Measurements from ENCODE around the gene BSND. TPM values are rescaled to one million over a fixed set of nuclear protein-coding genes. Genes with fewer than 3 reads are reported as not detected.

The BSND gene
- total and polyA plus RNA-seq, 2 experiments from 2014 or later, result not detected

DNA sequence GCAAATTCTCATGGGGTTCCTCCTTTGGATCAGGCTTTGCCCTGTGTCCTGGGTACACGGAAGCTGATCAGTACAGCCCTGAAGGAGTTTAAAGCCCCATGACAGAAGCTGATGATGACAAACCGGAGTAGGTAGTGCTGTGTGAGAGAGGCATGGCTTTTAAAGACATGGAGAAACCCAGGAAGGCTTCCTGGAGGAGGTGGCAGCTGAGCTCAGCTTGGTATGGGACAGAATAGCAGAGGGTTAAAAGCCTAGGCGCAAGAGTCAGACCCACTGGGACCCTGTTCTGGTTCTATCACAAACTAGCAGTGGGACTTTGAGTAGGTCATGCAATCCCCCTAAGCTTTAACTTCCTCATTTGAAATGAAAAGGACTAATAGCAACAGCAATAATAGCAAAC is 12.2 kb upstream of the BSND start:
- Histone ChIP-seq H3K9ac (no peak overlapping the region), H3F3A (ENCODE audit: insufficient read depth) (no peaks in the 10 kb centered on the region), H3K4me1 (ENCODE audit: insufficient read depth) (no peaks in the 10 kb centered on the region), H2AFZ (no peak overlapping the region), H3K27me3 (replicated peaks; ENCODE audit: insufficient read depth) (peaks cover 14% of the 10 kb centered on the region; the same call in 1 of the 2 replicates), H3K36me3 (ENCODE audit: low read depth) (no peaks in the 10 kb centered on the region), H3K9me3 (ENCODE audit: low read depth) (no peaks in the 10 kb centered on the region), H3K4me3 (no peak overlapping the region), H3K4me2 (ENCODE audit: unreplicated experiment) (no peak overlapping the region), H4K20me1 (ENCODE audit: insufficient read depth) (no peaks in the 10 kb centered on the region), H3K79me2 (ENCODE audit: insufficient read depth) (no peaks in the 10 kb centered on the region), H3K9me2 (ENCODE audit: insufficient read depth) (no peaks in the 10 kb centered on the region), H3K27ac (no peak overlapping the region)
- WGBS, 2 experiments (ENCODE audit: low coverage in 1 of 2, low lambda C conversion rate in 2 of 2, missing lambda C conversion rate in 2 of 2), result 60% methylated on average over 3 of the region's 3 CpGs
- in situ Hi-C loops (cut with MboI), result no loop called here
- no peak for DNase-seq
- TF ChIP-seq EZH2 (IDR thresholded peaks at IDR 0.05; ENCODE audit: insufficient read depth, poor library complexity, severe bottlenecking) (no peak), EZH2phosphoT487 (IDR thresholded peaks at IDR 0.05; ENCODE audit: insufficient read depth, low read depth) (no peak)

DNA sequence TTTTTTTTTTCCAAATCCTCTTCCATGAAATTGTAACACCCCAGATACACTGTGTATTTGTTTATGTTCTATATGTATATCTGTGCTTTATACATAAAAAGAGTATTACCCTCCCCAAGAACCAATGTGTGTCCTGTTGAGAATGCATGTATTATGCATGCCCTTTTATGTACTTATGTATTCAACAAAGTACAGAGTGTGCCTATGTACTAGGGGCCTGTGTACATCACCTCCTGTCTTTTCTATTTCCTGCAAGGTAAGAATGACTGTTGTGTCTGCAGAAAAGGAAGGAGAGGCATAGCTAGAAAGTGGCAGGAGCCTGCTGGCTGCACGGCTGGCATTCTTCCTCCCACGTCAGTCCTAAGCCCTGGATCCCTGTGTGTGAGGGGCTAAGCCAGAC is 11.3 kb upstream of the BSND start:
- no peaks in the 10 kb centered on the region for H3F3A ChIP-seq (ENCODE audit: insufficient read depth)
- no peaks in the 10 kb centered on the region for H3K36me3 ChIP-seq (ENCODE audit: low read depth)
- H3K79me2 ChIP-seq (ENCODE audit: insufficient read depth), result no peaks in the 10 kb centered on the region
- no peaks in the 10 kb centered on the region for H3K9me2 ChIP-seq (ENCODE audit: insufficient read depth)
- TF ChIP-seq EZH2phosphoT487 (IDR thresholded peaks at IDR 0.05; ENCODE audit: insufficient read depth, low read depth), result no peak
- TF ChIP-seq EZH2 (IDR thresholded peaks at IDR 0.05; ENCODE audit: insufficient read depth, poor library complexity, severe bottlenecking), result no peak
- no peak overlapping the region for H3K9ac ChIP-seq
- DNase-seq, result no peak
- no peak overlapping the region for H2AFZ ChIP-seq
- H3K27ac ChIP-seq, result no peak overlapping the region
- H3K4me3 ChIP-seq, result no peak overlapping the region
- H4K20me1 ChIP-seq (ENCODE audit: insufficient read depth), result no peaks in the 10 kb centered on the region
- in situ Hi-C loops (cut with MboI), result no loop called here
- peaks cover 14% of the 10 kb centered on the region; the same call in 1 of the 2 replicates for H3K27me3 ChIP-seq (replicated peaks; ENCODE audit: insufficient read depth)
- no peaks in the 10 kb centered on the region for H3K4me1 ChIP-seq (ENCODE audit: insufficient read depth)
- H3K9me3 ChIP-seq (ENCODE audit: low read depth), result no peaks in the 10 kb centered on the region
- peak overlapping the region; percentile 14 for H3K4me2 ChIP-seq (ENCODE audit: unreplicated experiment)
- WGBS, 2 experiments (ENCODE audit: low coverage in 1 of 2, low lambda C conversion rate in 2 of 2, missing lambda C conversion rate in 2 of 2), result 28 to 46% methylated on average over 2 of the region's 2 CpGs

GRCh38 chr1:54987919-54988705 is 10.6 kb upstream of the BSND start:
- Histone ChIP-seq H3K4me2 (ENCODE audit: unreplicated experiment) (peak overlapping the region; percentile 14), H3F3A (ENCODE audit: insufficient read depth) (no peaks in the 10 kb centered on the region), H3K9me2 (ENCODE audit: insufficient read depth) (no peaks in the 10 kb centered on the region), H2AFZ (no peak overlapping the region), H3K4me1 (ENCODE audit: insufficient read depth) (no peaks in the 10 kb centered on the region), H3K27me3 (replicated peaks; ENCODE audit: insufficient read depth) (peaks cover 13% of the 10 kb centered on the region; the same call in 1 of the 2 replicates), H3K9me3 (ENCODE audit: low read depth) (no peaks in the 10 kb centered on the region), H3K27ac (no peak overlapping the region), H3K9ac (no peak overlapping the region), H4K20me1 (ENCODE audit: insufficient read depth) (no peaks in the 10 kb centered on the region), H3K4me3 (no peak overlapping the region), H3K36me3 (ENCODE audit: low read depth) (no peaks in the 10 kb centered on the region), H3K79me2 (ENCODE audit: insufficient read depth) (no peaks in the 10 kb centered on the region)
- TF ChIP-seq EZH2phosphoT487 (IDR thresholded peaks at IDR 0.05; ENCODE audit: insufficient read depth, low read depth), result no peak
- no peak for TF ChIP-seq EZH2 (IDR thresholded peaks at IDR 0.05; ENCODE audit: insufficient read depth, poor library complexity, severe bottlenecking)
- WGBS, 2 experiments (ENCODE audit: low coverage in 1 of 2, low lambda C conversion rate in 2 of 2, missing lambda C conversion rate in 2 of 2), result 75 to 78% methylated on average over 8 of the region's 8 CpGs
- in situ Hi-C loops (cut with MboI), result no loop called here
- DNase-seq, result peak; percentile 79

DNA sequence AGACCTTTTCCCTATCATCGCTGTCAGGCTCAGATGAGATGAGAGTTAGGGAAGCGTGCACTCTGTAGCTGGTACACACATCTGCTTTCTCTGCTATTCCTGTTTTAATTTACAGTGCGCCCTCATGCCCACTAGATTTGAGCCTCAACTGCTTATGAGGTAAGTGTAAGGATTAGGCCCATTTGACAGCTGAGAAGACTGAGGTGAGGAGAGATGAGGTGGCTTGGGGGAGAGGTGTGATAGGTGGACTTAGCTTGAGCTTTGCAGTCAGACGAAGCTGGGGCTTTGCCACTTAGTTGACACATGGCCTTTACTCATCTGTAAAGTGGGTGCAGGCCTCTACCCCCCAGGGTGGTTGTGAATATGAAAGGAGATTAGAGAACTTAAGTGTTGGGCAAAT is 9.8 kb upstream of the BSND start:
- Histone ChIP-seq H3F3A (ENCODE audit: insufficient read depth) (no peaks in the 10 kb centered on the region), H2AFZ (no peak overlapping the region), H3K9me3 (ENCODE audit: low read depth) (no peaks in the 10 kb centered on the region), H3K4me2 (ENCODE audit: unreplicated experiment) (no peak overlapping the region), H3K9me2 (ENCODE audit: insufficient read depth) (no peaks in the 10 kb centered on the region), H3K4me1 (ENCODE audit: insufficient read depth) (no peaks in the 10 kb centered on the region), H3K27me3 (replicated peaks; ENCODE audit: insufficient read depth) (0 out of 2 replicates have a peak, but pooled peaks cover 5% of the 10 kb centered on the region), H3K9ac (no peak overlapping the region), H3K4me3 (no peak overlapping the region), H4K20me1 (ENCODE audit: insufficient read depth) (no peaks in the 10 kb centered on the region), H3K36me3 (ENCODE audit: low read depth) (no peaks in the 10 kb centered on the region), H3K27ac (no peak overlapping the region), H3K79me2 (ENCODE audit: insufficient read depth) (no peaks in the 10 kb centered on the region)
- DNase-seq, result no peak
- TF ChIP-seq EZH2 (IDR thresholded peaks at IDR 0.05; ENCODE audit: insufficient read depth, poor library complexity, severe bottlenecking), result no peak
- TF ChIP-seq EZH2phosphoT487 (IDR thresholded peaks at IDR 0.05; ENCODE audit: insufficient read depth, low read depth), result no peak
- in situ Hi-C loops (cut with MboI), result no loop called here
- 90 to 93% methylated on average over 4 of the region's 4 CpGs for WGBS, 2 experiments (ENCODE audit: low coverage in 1 of 2, low lambda C conversion rate in 2 of 2, missing lambda C conversion rate in 2 of 2)

Data from GM23248 (cell line).